IMR-90 (cell line): ENCODE results near the gene NRAS. TPM values are rescaled to one million over a fixed set of nuclear protein-coding genes. Genes with fewer than 3 reads are reported as not detected.

ENCODE experiments used
- ATAC-seq: fragments of 200-7000 bp; cut with Tn5 transposase; 2 replicates; pipeline ENCODE4 v1.9.1; 2020; ENCODE audit warnings: low read depth, mild to moderate bottlenecking, moderate library complexity
- BruUV-seq: library from RNA; stranded (reverse); fragments of 400-500 nt; replicated peaks from 2 replicates; lab custom pipeline; 2021; lab: Mats Ljungman, UMichigan
- CTCF ChIA-PET: fragments of 300-600 bp; formaldehyde crosslinking; extraction: SDS; loops from one replicate; lab custom pipeline; 2021; ENCODE audit warnings: antibody characterized with exemption; lab: Yijun Ruan, JAX
- POLR2A ChIA-PET: fragments of 300-600 bp; sonication (Branson Sonifier 250); formaldehyde crosslinking; loops from one replicate; lab custom pipeline; 2022; ENCODE audit warnings: antibody characterized with exemption; ENCODE audit not compliant: unreplicated experiment; lab: Charles Lee
- DNase-seq: peaks from one replicate; pipeline ENCODE4 v3.0.0; 2013
- H2AFZ ChIP-seq: replicated peaks from 2 replicates; pipeline ENCODE3; 2013; ENCODE audit warnings: low read length, mild to moderate bottlenecking; ENCODE audit not compliant: poor library complexity
- H2AK5ac ChIP-seq: 2 replicates; pipeline ENCODE4 v1.6.1; 2013; ENCODE audit warnings: low read depth, low read length, inconsistent platforms
- H2AK9ac ChIP-seq: replicated peaks from 2 replicates; pipeline ENCODE3; 2013; ENCODE audit warnings: mild to moderate bottlenecking, low read depth, low read length, moderate library complexity; ENCODE audit not compliant: poor library complexity
- H2BK120ac ChIP-seq: 2 replicates; pipeline ENCODE4 v1.6.1; 2013; ENCODE audit warnings: low read depth, low read length, inconsistent platforms
- H2BK15ac ChIP-seq: 3 replicates; pipeline ENCODE4 v1.6.1; 2013; ENCODE audit warnings: low read depth, low read length, inconsistent platforms
- H2BK20ac ChIP-seq: 2 replicates; pipeline ENCODE4 v1.6.1; 2013; ENCODE audit warnings: low read depth, mild to moderate bottlenecking, inconsistent platforms, low read length, moderate library complexity
- H2BK5ac ChIP-seq: 2 replicates; pipeline ENCODE4 v1.6.1; 2013; ENCODE audit warnings: mild to moderate bottlenecking, low read depth, low read length, inconsistent platforms; ENCODE audit not compliant: poor library complexity, severe bottlenecking
- H3K14ac ChIP-seq: replicated peaks from 2 replicates; pipeline ENCODE4 v1.6.1; 2013; ENCODE audit warnings: low read depth, low read length, inconsistent platforms
- H3K18ac ChIP-seq: 2 replicates; pipeline ENCODE4 v1.6.1; 2013; ENCODE audit warnings: low read depth, low read length, control low read depth
- H3K23ac ChIP-seq: 2 replicates; pipeline ENCODE4 v1.6.1; 2013; ENCODE audit warnings: low read depth, low read length, inconsistent platforms
- H3K27ac ChIP-seq: 2 replicates; pipeline ENCODE4 v1.5.1; 2013; ENCODE audit warnings: mild to moderate bottlenecking, control low read depth, low read length; ENCODE audit not compliant: insufficient read depth
- H3K27me3 ChIP-seq: 2 replicates; pipeline ENCODE4 v1.6.1; 2013; ENCODE audit warnings: low read length; ENCODE audit not compliant: control insufficient read depth, insufficient read depth
- H3K36me3 ChIP-seq: 2 replicates; pipeline ENCODE4 v1.6.1; 2013; ENCODE audit warnings: low read length, mixed read lengths; ENCODE audit not compliant: control insufficient read depth, insufficient read depth
- H3K4ac ChIP-seq: 2 replicates; pipeline ENCODE4 v1.6.1; 2013; ENCODE audit warnings: low read depth, low read length, inconsistent platforms
- H3K4me1 ChIP-seq: 2 replicates; pipeline ENCODE4 v1.6.1; 2013; ENCODE audit warnings: low read length, mixed read lengths; ENCODE audit not compliant: control insufficient read depth, insufficient read depth
- H3K4me2 ChIP-seq: 2 replicates; pipeline ENCODE4 v1.6.1; 2013; ENCODE audit warnings: low read depth, mild to moderate bottlenecking, control low read depth, low read length, moderate library complexity
- H3K4me3 ChIP-seq: 2 replicates; pipeline ENCODE4 v1.5.1; 2013; ENCODE audit warnings: low read depth, mild to moderate bottlenecking, control low read depth, low read length, moderate library complexity; ENCODE audit not compliant: insufficient read depth
- H3K56ac ChIP-seq: 2 replicates; pipeline ENCODE4 v1.6.1; 2013; ENCODE audit warnings: low read length, inconsistent platforms; ENCODE audit not compliant: insufficient read depth; ENCODE audit errors: extremely low read depth
- H3K79me1 ChIP-seq, 2 experiments: 2 replicates each; pipeline ENCODE4 v1.6.1; 2013; ENCODE audit warnings: low read length in 2 of 2, inconsistent platforms in 1 of 2, low read depth in 1 of 2
- H3K9ac ChIP-seq: 2 replicates; pipeline ENCODE4 v1.6.1; 2013; ENCODE audit warnings: low read depth, low read length, control low read depth
- H3K9me1 ChIP-seq: 2 replicates; pipeline ENCODE4 v1.6.1; 2013; ENCODE audit warnings: low read length, inconsistent platforms; ENCODE audit not compliant: insufficient read depth
- H3K9me3 ChIP-seq: 2 replicates; pipeline ENCODE4 v1.6.1; 2013; ENCODE audit warnings: low read length; ENCODE audit not compliant: control insufficient read depth, insufficient read depth
- H4K20me1 ChIP-seq: 2 replicates; pipeline ENCODE4 v1.6.1; 2013; ENCODE audit warnings: low read length, inconsistent platforms; ENCODE audit not compliant: insufficient read depth
- H4K5ac ChIP-seq: 2 replicates; pipeline ENCODE4 v1.6.1; 2013; ENCODE audit warnings: mild to moderate bottlenecking, low read depth, low read length, control low read depth
- H4K8ac ChIP-seq, 2 experiments: 2 replicates each; pipeline ENCODE4 v1.6.1; 2013; ENCODE audit warnings: low read depth in 2 of 2, low read length in 2 of 2, control low read depth in 1 of 2, inconsistent platforms in 1 of 2
- H4K91ac ChIP-seq: 2 replicates; pipeline ENCODE4 v1.6.1; 2013; ENCODE audit warnings: low read depth, low read length, inconsistent platforms; ENCODE audit not compliant: insufficient read depth
- BHLHE40 ChIP-seq: fragments of 150-350 bp; IDR thresholded peaks from 2 replicates; pipeline ENCODE4 v1.6.1; 2016; ENCODE audit warnings: mild to moderate bottlenecking, low read depth, low read length
- CEBPB ChIP-seq: IDR thresholded peaks from 2 replicates; pipeline ENCODE4 v1.6.1; 2012; ENCODE audit warnings: low read depth, low read length, improper control_type of control experiment
- CHD1 ChIP-seq: IDR thresholded peaks from 2 replicates; pipeline ENCODE4 v1.6.1; 2012; ENCODE audit warnings: low read depth, low read length, improper control_type of control experiment
- FOS ChIP-seq: fragments of 150-350 bp; IDR thresholded peaks from 2 replicates; pipeline ENCODE4 v1.6.1; 2016; ENCODE audit warnings: low read depth, low read length
- MAFK ChIP-seq: IDR thresholded peaks from 2 replicates; pipeline ENCODE4 v1.6.1; 2012; ENCODE audit warnings: low read depth, low read length, improper control_type of control experiment
- MAZ ChIP-seq: IDR thresholded peaks from 2 replicates; pipeline ENCODE4 v1.6.1; 2012; ENCODE audit warnings: low read depth, mild to moderate bottlenecking, low read length, improper control_type of control experiment, moderate library complexity, borderline replicate concordance
- MXI1 ChIP-seq: IDR thresholded peaks from 2 replicates; pipeline ENCODE4 v1.6.1; 2012; ENCODE audit warnings: low read depth, mild to moderate bottlenecking, low read length, moderate library complexity, borderline replicate concordance
- NFE2L2 ChIP-seq: fragments of 150-350 bp; IDR thresholded peaks from 2 replicates; pipeline ENCODE4 v1.6.1; 2016; ENCODE audit warnings: low read depth, mild to moderate bottlenecking, low read length
- POLR2A ChIP-seq: IDR thresholded peaks from 2 replicates; pipeline ENCODE4 v1.6.1; 2012; ENCODE audit warnings: mild to moderate bottlenecking, low read depth, low read length
- RAD21 ChIP-seq: IDR thresholded peaks from 2 replicates; pipeline ENCODE4 v1.6.1; 2012; ENCODE audit warnings: low read length, improper control_type of control experiment
- RCOR1 ChIP-seq: IDR thresholded peaks from 2 replicates; pipeline ENCODE4 v1.6.1; 2012; ENCODE audit warnings: mild to moderate bottlenecking, low read length, improper control_type of control experiment; ENCODE audit not compliant: insufficient replicate concordance
- RFX5 ChIP-seq: IDR thresholded peaks from 2 replicates; pipeline ENCODE4 v1.8.0; 2012; ENCODE audit warnings: low read depth, mild to moderate bottlenecking, low read length, moderate library complexity
- SMC3 ChIP-seq: fragments of 150-350 bp; IDR thresholded peaks from 2 replicates; pipeline ENCODE4 v1.6.1; 2016; ENCODE audit warnings: low read depth, mild to moderate bottlenecking, antibody characterized with exemption, low read length, moderate library complexity
- WGBS, 2 experiments: methylation state at CpG; one replicate each; pipeline versions ENCODE4 v1.1.5 to v1.1.7; 2013; ENCODE audit warnings: missing lambda C conversion rate in 2 of 2; ENCODE audit not compliant: insufficient read length in 1 of 2; ENCODE audit errors: extremely low coverage in 2 of 2; 5-methylcytosine and 5-hydroxymethylcytosine counted together
- dilution Hi-C: fragments of 300-500 bp; cut with HindIII; formaldehyde crosslinking; loops from one replicate; pipeline ENCODE4 v1.14.3; 2018; ENCODE audit warnings: low sequenced_read_pairs; ENCODE audit not compliant: unreplicated experiment
- in situ Hi-C: fragments of 300-500 bp; cut with MboI; formaldehyde crosslinking; loops from 3 replicates; pipeline ENCODE4 v1.14.3; 2019; ENCODE audit warnings: low sequenced_read_pairs, inconsistent platforms, mixed read lengths
- intact Hi-C: fragments of 100-400 bp; cut with micrococcal nuclease; formaldehyde crosslinking; loops from 2 replicates; pipeline ENCODE4 v1.10.0; 2022
- polyA plus RNA-seq, 3 experiments: library from polyadenylated mRNA; depleted of rRNA; stranded (reverse); fragments of >200 nt; gene quantifications; 2 replicates each; pipeline ENCODE4 v1.2.3, GENCODE V29; 2012; ENCODE audit warnings: low replicate concordance in 1 of 3
- total RNA-seq: library from RNA; depleted of rRNA; stranded (reverse); fragments of >200 nt; gene quantifications from 2 replicates; pipeline ENCODE4 v1.2.3, GENCODE V29; 2012
- TF ChIP-seq, protein P1 (sequence below): fragments of 150-350 bp; IDR thresholded peaks from 2 replicates; pipeline ENCODE4 v1.6.1; 2017; ENCODE audit warnings: mild to moderate bottlenecking, antibody characterized with exemption, low read length, low read depth
- TF ChIP-seq, protein P2 (sequence below): conservative IDR thresholded peaks from 2 replicates; pipeline ENCODE4 v1.5.1; 2012; ENCODE audit warnings: mild to moderate bottlenecking, low read depth, low read length, improper control_type of control experiment
- TF ChIP-seq, protein P3 (sequence below): fragments of 150-350 bp; IDR thresholded peaks from 2 replicates; pipeline ENCODE4 v1.6.1; 2016; ENCODE audit warnings: low read depth, mild to moderate bottlenecking, low read length, moderate library complexity, borderline replicate concordance

NRAS gene
- total and polyA plus RNA-seq, 2 of the 4 experiments (the other 2 are of a cell fraction): 27.4 to 85.9 TPM

DNA sequence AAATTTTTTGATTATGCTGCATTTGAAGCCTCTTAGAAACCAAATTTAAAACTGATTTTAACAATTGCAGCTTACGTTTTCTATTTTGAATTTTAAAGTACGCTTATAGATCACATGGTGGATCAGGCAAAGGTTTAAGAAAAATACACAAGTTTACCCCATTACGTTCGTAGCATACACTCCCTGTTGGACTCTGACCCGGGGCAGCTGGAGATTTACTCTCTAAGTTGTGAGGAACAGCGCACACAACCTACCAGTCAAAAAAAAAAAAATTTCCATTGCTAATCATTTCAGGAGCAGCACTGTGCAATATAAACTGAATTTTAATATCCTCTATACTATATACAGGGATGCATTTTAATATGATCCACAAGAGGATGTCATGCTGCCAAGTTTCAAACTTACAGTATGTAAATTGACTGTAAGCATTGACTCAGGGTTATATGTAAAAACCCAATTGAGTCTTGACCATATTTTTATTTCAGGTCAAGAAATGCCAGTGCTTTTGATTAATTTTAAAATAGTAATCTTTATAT, 20.8 kb upstream of the NRAS start:
- peaks cover 23% of the 10 kb centered on the region for H4K20me1 ChIP-seq
- H3K36me3 ChIP-seq: peaks cover 42% of the 10 kb centered on the region
- no peak overlapping the region for H3K14ac ChIP-seq
- DNase-seq: no peak
- no peak overlapping the region for H2AK5ac ChIP-seq
- CTCF ChIA-PET: no interaction called here
- H2AK9ac ChIP-seq: no peak overlapping the region
- H2BK5ac ChIP-seq: no peak overlapping the region
- no peak overlapping the region for H3K56ac ChIP-seq
- H2BK15ac ChIP-seq: no peak overlapping the region
- no peak overlapping the region for H4K91ac ChIP-seq
- H3K4me3 ChIP-seq: no peak overlapping the region
- H3K18ac ChIP-seq: no peak overlapping the region
- WGBS, 2 experiments: 100% methylated on average over 1 of the region's 6 CpGs; no CpG with 5 or more reads in 1 of the 2 experiments
- intact Hi-C loops (loop anchor here (10.0 kb wide), 2 partner anchors 313 to 773 kb away; no protein-coding TSS in a partner anchor), dilution Hi-C loops (no loop called here), in situ Hi-C loops (loop anchor here (25.0 kb wide), 1 partner anchor 575 kb away; no protein-coding TSS in a partner anchor)
- no peak overlapping the region for H2BK20ac ChIP-seq
- H3K9ac ChIP-seq: no peak overlapping the region
- no peaks in the 10 kb centered on the region for H3K9me1 ChIP-seq
- no peaks in the 10 kb centered on the region for H3K9me3 ChIP-seq
- H4K8ac ChIP-seq: no peak overlapping the region
- no peaks in the 10 kb centered on the region for H3K27me3 ChIP-seq
- peaks cover 27 to 35% of the 10 kb centered on the region in 2 experiments for H3K79me1 ChIP-seq
- no TSS peak for BruUV-seq
- H4K5ac ChIP-seq: no peak overlapping the region
- no peak overlapping the region for H2AFZ ChIP-seq
- H3K4me2 ChIP-seq: no peak overlapping the region
- no peaks in the 10 kb centered on the region for H3K4me1 ChIP-seq
- H3K23ac ChIP-seq: no peak overlapping the region
- TF ChIP-seq, protein P1, sequence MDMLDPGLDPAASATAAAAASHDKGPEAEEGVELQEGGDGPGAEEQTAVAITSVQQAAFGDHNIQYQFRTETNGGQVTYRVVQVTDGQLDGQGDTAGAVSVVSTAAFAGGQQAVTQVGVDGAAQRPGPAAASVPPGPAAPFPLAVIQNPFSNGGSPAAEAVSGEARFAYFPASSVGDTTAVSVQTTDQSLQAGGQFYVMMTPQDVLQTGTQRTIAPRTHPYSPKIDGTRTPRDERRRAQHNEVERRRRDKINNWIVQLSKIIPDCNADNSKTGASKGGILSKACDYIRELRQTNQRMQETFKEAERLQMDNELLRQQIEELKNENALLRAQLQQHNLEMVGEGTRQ: no peak
- TF ChIP-seq MAFK: no peak
- TF ChIP-seq NFE2L2: no peak
- no peak for TF ChIP-seq POLR2A
- no peak for TF ChIP-seq MAZ
- no peak for TF ChIP-seq RFX5
- TF ChIP-seq, protein P2, sequence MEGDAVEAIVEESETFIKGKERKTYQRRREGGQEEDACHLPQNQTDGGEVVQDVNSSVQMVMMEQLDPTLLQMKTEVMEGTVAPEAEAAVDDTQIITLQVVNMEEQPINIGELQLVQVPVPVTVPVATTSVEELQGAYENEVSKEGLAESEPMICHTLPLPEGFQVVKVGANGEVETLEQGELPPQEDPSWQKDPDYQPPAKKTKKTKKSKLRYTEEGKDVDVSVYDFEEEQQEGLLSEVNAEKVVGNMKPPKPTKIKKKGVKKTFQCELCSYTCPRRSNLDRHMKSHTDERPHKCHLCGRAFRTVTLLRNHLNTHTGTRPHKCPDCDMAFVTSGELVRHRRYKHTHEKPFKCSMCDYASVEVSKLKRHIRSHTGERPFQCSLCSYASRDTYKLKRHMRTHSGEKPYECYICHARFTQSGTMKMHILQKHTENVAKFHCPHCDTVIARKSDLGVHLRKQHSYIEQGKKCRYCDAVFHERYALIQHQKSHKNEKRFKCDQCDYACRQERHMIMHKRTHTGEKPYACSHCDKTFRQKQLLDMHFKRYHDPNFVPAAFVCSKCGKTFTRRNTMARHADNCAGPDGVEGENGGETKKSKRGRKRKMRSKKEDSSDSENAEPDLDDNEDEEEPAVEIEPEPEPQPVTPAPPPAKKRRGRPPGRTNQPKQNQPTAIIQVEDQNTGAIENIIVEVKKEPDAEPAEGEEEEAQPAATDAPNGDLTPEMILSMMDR: no peak
- no peak for TF ChIP-seq MXI1
- no peak for TF ChIP-seq BHLHE40
- TF ChIP-seq CEBPB: no peak
- no peak for TF ChIP-seq FOS
- no peak for TF ChIP-seq CHD1
- no peak for TF ChIP-seq RCOR1
- TF ChIP-seq RAD21: no peak
- TF ChIP-seq, protein P3, sequence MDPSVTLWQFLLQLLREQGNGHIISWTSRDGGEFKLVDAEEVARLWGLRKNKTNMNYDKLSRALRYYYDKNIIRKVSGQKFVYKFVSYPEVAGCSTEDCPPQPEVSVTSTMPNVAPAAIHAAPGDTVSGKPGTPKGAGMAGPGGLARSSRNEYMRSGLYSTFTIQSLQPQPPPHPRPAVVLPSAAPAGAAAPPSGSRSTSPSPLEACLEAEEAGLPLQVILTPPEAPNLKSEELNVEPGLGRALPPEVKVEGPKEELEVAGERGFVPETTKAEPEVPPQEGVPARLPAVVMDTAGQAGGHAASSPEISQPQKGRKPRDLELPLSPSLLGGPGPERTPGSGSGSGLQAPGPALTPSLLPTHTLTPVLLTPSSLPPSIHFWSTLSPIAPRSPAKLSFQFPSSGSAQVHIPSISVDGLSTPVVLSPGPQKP: no peak
- TF ChIP-seq SMC3: no peak
- no peak overlapping the region for H3K27ac ChIP-seq
- POLR2A ChIA-PET: no interaction called here
- H2BK120ac ChIP-seq: no peak overlapping the region
- H3K4ac ChIP-seq: no peak overlapping the region
- no peak for ATAC-seq
